Endothelial cell of umbilical vein (primary cell): ENCODE measurements around the gene PRR11. TPM values are rescaled to one million over a fixed set of nuclear protein-coding genes. Genes with fewer than 3 reads are reported as not detected.

Experiments used
- BruUV-seq: library from RNA; stranded (reverse); fragments of 400-500 nt; replicated peaks from 2 replicates; lab custom pipeline; 2021; lab: Mats Ljungman, UMichigan
- CTCF ChIA-PET: fragments of 300-600, 350-600 bp; sonication (Branson Sonifier 250); formaldehyde crosslinking; loops from one replicate; lab custom pipeline; 2021; ENCODE audit warnings: antibody characterized with exemption, inconsistent platforms; lab: Charles Lee
- POLR2A ChIA-PET: fragments of 300-600, 350-600 bp; sonication (Branson Sonifier 250); formaldehyde crosslinking; loops from one replicate; lab custom pipeline; 2021; ENCODE audit warnings: antibody characterized with exemption, inconsistent platforms; lab: Charles Lee
- DNase-seq: peaks from one replicate; pipeline ENCODE4 v3.0.0-alpha.2; 2011; ENCODE audit warnings: low read depth, low spot score
- FAIRE-seq: peaks from 2 replicates; lab custom pipeline; 2011; peaks lifted over from hg19 to GRCh38; lab: Jason Lieb, UNC
- H2AFZ ChIP-seq: 2 replicates; pipeline ENCODE4 v1.6.0; 2012; ENCODE audit warnings: low read depth, low read length, control low read depth, inconsistent platforms
- H3K27ac ChIP-seq: 2 replicates; pipeline ENCODE4 v1.5.1; 2011; ENCODE audit warnings: low read depth, mild to moderate bottlenecking, control low read depth, low read length, moderate library complexity; ENCODE audit not compliant: insufficient read depth
- H3K27me3 ChIP-seq, 2 experiments: 2 replicates each; pipeline versions ENCODE4 v1.6.0 to v1.6.1; 2011; ENCODE audit warnings: low read length in 2 of 2, mixed read lengths in 1 of 2; ENCODE audit not compliant: control insufficient read depth in 2 of 2, insufficient read depth in 2 of 2
- H3K36me3 ChIP-seq, 2 experiments: 2 replicates in 1 of 2; 3 replicates in 1 of 2; pipeline ENCODE4 v1.5.1; 2011; ENCODE audit warnings: low read length in 2 of 2, mild to moderate bottlenecking in 1 of 2, moderate library complexity in 1 of 2; ENCODE audit not compliant: control insufficient read depth in 2 of 2, insufficient read depth in 2 of 2; ENCODE audit errors: extremely low read depth in 1 of 2
- H3K4me1 ChIP-seq: 3 replicates; pipeline ENCODE4 v1.5.1; 2011; ENCODE audit warnings: mild to moderate bottlenecking, low read length; ENCODE audit not compliant: control insufficient read depth, insufficient read depth; ENCODE audit errors: extremely low read depth
- H3K4me2 ChIP-seq: 2 replicates; pipeline ENCODE4 v1.6.1; 2011; ENCODE audit warnings: low read length, control low read depth, mixed read lengths; ENCODE audit not compliant: insufficient read depth
- H3K4me3 ChIP-seq, 3 experiments: fragments of 200-600 bp in 1 of 3; sonication (generic), shearing (Covaris generic) in 1 of 3; replicated peaks in 1 of 3; 2 replicates each; pipeline ENCODE4 v1.5.1; 2011 to 2016; ENCODE audit warnings: control low read depth in 3 of 3, low read length in 3 of 3, mild to moderate bottlenecking in 2 of 3, inconsistent platforms in 1 of 3, low read depth in 1 of 3, moderate library complexity in 1 of 3; ENCODE audit not compliant: insufficient read depth in 1 of 3
- H3K79me2 ChIP-seq: 2 replicates; pipeline ENCODE4 v1.6.0; 2012; ENCODE audit warnings: low read length, inconsistent platforms; ENCODE audit not compliant: control insufficient read depth, insufficient read depth
- H3K9ac ChIP-seq: replicated peaks from 2 replicates; pipeline ENCODE3; 2011; ENCODE audit warnings: low read length, control low read depth; ENCODE audit not compliant: insufficient read depth; ENCODE audit errors: extremely low read depth
- H3K9me1 ChIP-seq: replicated peaks from 3 replicates; pipeline ENCODE4 v1.6.0; 2011; ENCODE audit warnings: mild to moderate bottlenecking, low read length; ENCODE audit not compliant: control insufficient read depth, insufficient read depth; ENCODE audit errors: extremely low read depth
- H3K9me3 ChIP-seq: replicated peaks from 2 replicates; pipeline ENCODE4 v1.5.1; 2012; ENCODE audit warnings: low read length, inconsistent platforms; ENCODE audit not compliant: control insufficient read depth, insufficient read depth
- H4K20me1 ChIP-seq: replicated peaks from 2 replicates; pipeline ENCODE3; 2011; ENCODE audit warnings: mild to moderate bottlenecking, low read length; ENCODE audit not compliant: control insufficient read depth, insufficient read depth; ENCODE audit errors: extremely low read depth
- CTCF ChIP-seq, 2 donors: IDR thresholded peaks; 1 replicate in 1 of 2; 2 replicates in 1 of 2; pipeline ENCODE4 v1.5.1; 2011; ENCODE audit warnings: low read length in 2 of 2, mild to moderate bottlenecking in 2 of 2, moderate library complexity in 2 of 2, control low read depth in 1 of 2, inconsistent platforms in 1 of 2, low read depth in 1 of 2; ENCODE audit not compliant: insufficient read depth in 1 of 2; ENCODE audit errors: extremely low read depth in 1 of 2
- EZH2 ChIP-seq: IDR thresholded peaks from 2 replicates; pipeline ENCODE4 v1.6.1; 2012; ENCODE audit warnings: borderline replicate concordance, low read depth, mild to moderate bottlenecking, moderate library complexity, low read length, inconsistent platforms; ENCODE audit not compliant: severe bottlenecking
- FOS ChIP-seq: IDR thresholded peaks from 2 replicates; pipeline ENCODE4 v1.6.1; 2011; ENCODE audit warnings: mild to moderate bottlenecking, low read length, moderate library complexity, borderline replicate concordance; ENCODE audit not compliant: insufficient read depth
- GATA2 ChIP-seq: IDR thresholded peaks from 2 replicates; pipeline ENCODE4 v1.7.0; 2011; ENCODE audit warnings: low read depth, mild to moderate bottlenecking, moderate library complexity, mixed read lengths, low read length; ENCODE audit not compliant: insufficient read length, insufficient read depth
- JUN ChIP-seq: IDR thresholded peaks from 2 replicates; pipeline ENCODE4 v1.6.1; 2011; ENCODE audit warnings: borderline replicate concordance, low read depth; ENCODE audit not compliant: insufficient read length, insufficient read depth
- MAX ChIP-seq: IDR thresholded peaks from 2 replicates; pipeline ENCODE4 v1.6.1; 2011; ENCODE audit not compliant: insufficient read depth, insufficient read length
- MYC ChIP-seq: IDR thresholded peaks from one replicate; pipeline ENCODE4 v1.6.1; 2011; ENCODE audit warnings: mild to moderate bottlenecking, low read depth, low read length
- POLR2A ChIP-seq: IDR thresholded peaks from 2 replicates; pipeline ENCODE4 v1.6.1; 2012; ENCODE audit warnings: low read depth, mild to moderate bottlenecking, control low read depth, low read length
- POLR2AphosphoS5 ChIP-seq: IDR thresholded peaks from 2 replicates; pipeline ENCODE4 v1.6.1; 2012; ENCODE audit warnings: low read depth, mild to moderate bottlenecking, control low read depth, low read length, moderate library complexity; ENCODE audit not compliant: insufficient read depth
- dilution Hi-C: fragments of 300-500 bp; cut with MboI; formaldehyde crosslinking; loops from one replicate; pipeline ENCODE4 v1.15.0; 2019; ENCODE audit warnings: low sequenced_read_pairs; ENCODE audit not compliant: extremely low pct_ligation_motif_present
- intact Hi-C: fragments of 100-400 bp; cut with micrococcal nuclease; formaldehyde crosslinking; loops from one replicate; pipeline ENCODE4 v1.10.0; 2022
- polyA plus RNA-seq, 4 experiments: library from polyadenylated mRNA; depleted of rRNA in 3 of 4; stranded (reverse) in 3 of 4; unstranded in 1 of 4; fragments of >200 nt; gene quantifications; 2 replicates each; pipeline versions ENCODE4 v1.2.1 to v1.2.3, GENCODE V29; 2011 to 2012; ENCODE audit warnings: missing spikeins in 1 of 4
- total RNA-seq: library from RNA; stranded (reverse); gene quantifications from 2 replicates; pipeline ENCODE4 v1.2.3, GENCODE V29; 2021

Gene PRR11
- total and polyA plus RNA-seq, 2 donors (not counting 3 experiments of a cell fraction or from before 2014, with no cell fraction given), result 28.8 to 86.3 TPM

GRCh38 chr17:59175076-59175475, 19.5 kb downstream of the PRR11 start:
- DNase-seq (no peak), FAIRE-seq (no peak)
- Histone ChIP-seq H3K4me2 (no peak overlapping the region), H4K20me1 (no peaks in the 10 kb centered on the region), H3K9me1 (no peaks in the 10 kb centered on the region), H3K9ac (no peak overlapping the region), H3K27ac (no peak overlapping the region), H3K4me3 (no peak overlapping the region), H3K4me1 (no peaks in the 10 kb centered on the region), H3K9me3 (no peaks in the 10 kb centered on the region), H3K79me2 (peaks cover 42% of the 10 kb centered on the region), H2AFZ (no peak overlapping the region), H3K36me3 (peaks cover 4 to 10% of the 10 kb centered on the region in 2 experiments), H3K27me3 (no peaks in the 10 kb centered on the region)
- ChIA-PET POLR2A (no interaction called here), CTCF (no interaction called here)
- no TSS peak for BruUV-seq
- TF ChIP-seq MYC (no peak), MAX (no peak), GATA2 (no peak), FOS (no peak), EZH2 (no peak), JUN (no peak), POLR2AphosphoS5 (no peak), CTCF (IDR thresholded peaks at IDR 0.05; ENCODE audit: extremely low read depth in 1 of 2, insufficient read depth in 1 of 2, low read depth in 1 of 2, low read length in 2 of 2) (no peak), POLR2A (no peak)
- intact Hi-C loops (no loop called here), dilution Hi-C loops (no loop called here)
